GM19193 (cell line): Measurements from ENCODE around the gene CSNK1A1L.

Source experiments
- POLR2A ChIP-seq: IDR thresholded peaks from 4 replicates; pipeline ENCODE4 v1.6.1; 2011; ENCODE audit not compliant: insufficient read depth, insufficient read length; ENCODE audit errors: extremely low read depth

The CSNK1A1L gene

DNA sequence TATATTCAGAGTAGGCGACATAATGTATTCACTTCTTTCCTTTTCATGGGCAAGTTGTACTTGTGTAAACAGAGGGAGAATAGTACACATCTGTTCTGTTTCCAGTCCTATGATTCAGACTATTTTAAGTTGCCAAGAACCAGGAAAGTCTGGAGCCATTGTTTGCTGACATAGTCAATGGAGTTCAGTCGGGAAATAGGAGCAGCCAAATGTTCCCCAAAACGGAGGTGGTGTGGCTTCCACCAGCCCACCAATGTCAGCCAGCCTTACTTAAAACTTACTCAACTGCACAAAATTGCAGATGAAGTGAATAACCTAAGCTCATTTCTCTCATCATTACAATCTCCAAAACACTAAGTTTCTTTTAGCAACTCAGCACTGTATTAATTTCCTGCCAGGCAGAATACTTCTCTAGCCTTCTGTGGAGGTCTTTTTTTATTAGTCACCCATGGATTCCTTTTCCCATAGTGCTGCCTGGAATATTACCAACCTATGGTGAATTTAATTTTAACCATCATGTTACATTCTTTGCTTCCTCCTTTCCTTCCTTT, 22.3 kb upstream of the CSNK1A1L start:
- TF ChIP-seq POLR2A: no peak

DNA sequence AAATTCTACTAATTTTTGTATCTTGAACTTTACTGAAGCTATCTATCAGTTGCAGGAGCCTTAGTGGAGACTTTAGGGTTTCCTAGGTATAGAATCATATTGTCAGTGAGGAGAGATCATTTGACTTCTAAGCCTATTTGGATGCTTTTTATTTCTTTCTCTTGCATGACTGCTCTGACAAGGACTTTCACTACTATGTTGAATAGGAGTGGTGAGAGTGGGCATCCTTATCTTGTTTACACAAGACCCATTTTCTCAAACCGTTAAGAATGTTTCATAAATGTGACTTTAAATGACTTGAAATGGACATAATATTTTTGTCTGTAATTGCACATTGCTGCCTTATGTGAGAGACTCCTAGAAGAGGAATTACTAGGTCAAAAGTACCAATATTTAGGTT, 17.9 kb upstream of the CSNK1A1L start:
- TF ChIP-seq POLR2A: no peak

DNA sequence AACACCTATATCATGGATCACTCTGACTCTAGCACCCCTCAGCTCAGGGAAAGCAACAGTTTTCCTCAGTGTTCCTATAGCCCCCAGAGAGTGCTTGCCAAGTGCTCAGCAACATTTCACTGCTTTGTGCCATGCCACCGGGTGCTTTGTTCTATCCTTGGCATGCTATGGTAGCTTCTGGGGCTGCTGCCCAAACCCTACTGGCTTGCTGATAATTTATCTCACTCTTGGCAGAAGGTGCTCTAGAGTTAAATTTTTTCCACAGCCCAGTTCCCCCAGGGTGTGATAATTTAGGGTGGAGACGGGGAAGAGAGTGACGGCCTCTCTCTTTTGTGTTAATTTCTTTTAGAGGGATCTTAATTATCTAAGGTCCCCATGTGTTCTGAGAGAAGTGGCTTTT, 12.6 kb upstream of the CSNK1A1L start:
- no peak for TF ChIP-seq POLR2A

DNA sequence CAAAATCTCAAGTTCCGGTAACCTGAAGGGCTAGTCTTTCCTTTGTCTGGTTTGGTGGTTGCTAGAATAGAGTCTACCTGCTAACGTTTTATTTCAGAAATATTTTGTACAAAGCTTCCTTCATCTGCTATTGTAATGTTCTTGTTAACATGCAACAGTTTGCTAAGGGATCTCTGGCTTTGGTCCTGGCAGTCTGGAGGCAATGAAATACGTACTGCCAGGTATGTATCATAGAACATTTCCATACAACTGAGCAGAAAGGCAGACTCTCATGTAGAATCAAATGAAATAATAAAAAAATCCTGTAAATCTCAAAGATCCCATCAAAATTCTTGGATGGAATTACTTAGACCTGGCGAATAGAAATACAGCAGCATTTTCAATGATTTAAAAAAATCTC, 8.8 kb upstream of the CSNK1A1L start:
- no peak for TF ChIP-seq POLR2A

DNA sequence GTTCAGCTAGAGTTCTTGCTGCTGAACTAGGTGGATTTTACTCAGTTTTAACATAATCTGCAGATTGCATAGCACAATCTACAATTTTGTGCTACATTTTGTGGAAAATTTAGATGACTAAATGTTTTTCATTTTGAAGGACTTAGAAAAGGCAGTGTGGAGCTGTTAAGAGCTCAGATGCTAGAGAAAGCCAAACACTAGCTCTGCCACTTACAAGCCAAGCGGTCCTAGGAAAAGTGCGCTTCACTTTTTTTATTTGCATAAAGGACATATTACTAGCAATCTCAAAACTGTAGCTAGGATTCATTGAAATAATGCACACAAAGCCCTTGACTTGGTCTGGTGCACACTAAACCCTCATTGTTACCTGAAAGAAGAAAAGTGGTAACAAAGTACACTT, 8.1 kb upstream of the CSNK1A1L start:
- no peak for TF ChIP-seq POLR2A

DNA sequence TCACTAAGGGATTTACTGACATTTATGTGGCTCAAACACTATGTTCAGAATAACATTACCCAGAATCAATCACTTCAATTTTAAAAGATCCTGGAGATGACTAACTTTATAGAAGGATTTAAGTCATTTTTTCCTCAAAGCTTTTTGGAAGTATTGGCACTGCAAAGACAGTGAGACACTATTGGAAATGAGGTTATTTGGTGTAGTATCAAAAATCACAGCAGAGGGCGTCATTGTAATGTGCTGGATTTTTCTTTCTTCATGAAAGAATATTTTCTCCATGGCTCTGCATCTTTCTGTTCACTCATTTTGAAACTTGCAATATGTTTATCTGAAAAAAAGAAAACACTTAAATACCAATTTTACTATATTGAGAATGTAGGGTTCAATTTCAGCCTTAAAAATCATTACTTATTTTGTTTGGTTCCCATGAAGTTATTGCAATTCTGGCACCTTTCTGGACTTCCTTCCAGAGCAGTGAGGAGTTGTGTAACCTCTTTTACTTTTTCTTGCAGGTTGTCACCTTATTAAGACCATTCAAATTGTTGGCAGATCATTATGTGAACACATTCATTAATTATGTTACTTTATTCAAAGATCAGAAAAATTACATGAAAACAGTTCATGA, 3.7 kb upstream of the CSNK1A1L start:
- TF ChIP-seq POLR2A: no peak

DNA sequence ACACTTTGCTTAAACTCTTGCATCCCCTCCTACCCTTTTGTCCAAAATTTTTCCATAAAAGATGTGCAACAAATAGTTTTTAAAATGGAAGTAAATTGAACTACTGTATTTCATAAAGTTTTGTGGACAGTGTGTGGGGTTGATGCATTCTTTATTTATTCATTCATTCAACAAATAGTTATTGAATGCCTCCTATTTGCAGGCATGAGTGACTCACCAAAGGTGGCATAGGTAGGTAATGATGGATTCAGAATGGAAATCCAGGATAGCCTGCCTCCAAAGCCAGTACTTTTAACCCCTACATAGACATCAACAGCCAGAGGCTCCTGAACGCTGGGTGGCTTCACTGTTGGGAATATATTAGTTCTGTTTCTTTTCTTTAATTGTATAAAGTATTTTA, 2.4 kb upstream of the CSNK1A1L start:
- no peak for TF ChIP-seq POLR2A

DNA sequence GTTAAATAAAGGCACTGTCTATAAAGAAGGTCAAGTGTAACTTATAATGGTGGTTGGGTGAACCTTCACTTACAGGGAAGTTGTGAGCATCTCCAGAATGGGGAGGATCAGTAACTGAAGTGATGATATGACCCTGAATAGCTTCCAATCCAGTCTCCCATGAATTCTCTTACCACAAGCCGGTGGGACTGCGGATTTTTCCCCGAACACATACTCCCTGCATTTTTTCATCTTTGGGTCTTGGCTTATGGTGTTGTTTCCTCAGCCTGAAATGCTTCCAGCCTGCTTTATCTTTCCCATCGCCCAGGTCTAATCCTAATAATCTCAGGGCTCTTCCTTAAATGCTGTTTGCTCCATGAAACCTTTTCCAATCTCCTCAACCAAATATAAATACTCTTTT, 2.0 kb upstream of the CSNK1A1L start:
- no peak for TF ChIP-seq POLR2A

DNA sequence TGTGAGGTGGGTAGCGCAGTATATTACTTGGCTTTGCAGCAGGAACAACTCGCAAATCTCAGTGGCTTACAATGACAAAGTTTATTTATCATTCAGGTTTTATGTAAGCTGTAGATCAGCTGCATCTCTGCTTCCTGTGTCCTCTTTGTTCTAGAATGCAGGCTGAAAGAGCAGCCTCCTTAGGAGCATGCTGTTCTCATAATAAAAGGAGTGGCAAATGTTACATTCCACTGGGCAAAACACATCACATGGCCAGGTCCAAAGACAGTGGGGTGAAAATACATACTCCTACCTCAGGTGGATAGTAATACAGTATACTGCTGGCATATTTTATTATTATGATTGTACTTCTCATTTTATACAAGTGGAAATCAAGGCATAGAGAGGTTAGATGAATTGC, 1.2 kb upstream of the CSNK1A1L start:
- no peak for TF ChIP-seq POLR2A

DNA sequence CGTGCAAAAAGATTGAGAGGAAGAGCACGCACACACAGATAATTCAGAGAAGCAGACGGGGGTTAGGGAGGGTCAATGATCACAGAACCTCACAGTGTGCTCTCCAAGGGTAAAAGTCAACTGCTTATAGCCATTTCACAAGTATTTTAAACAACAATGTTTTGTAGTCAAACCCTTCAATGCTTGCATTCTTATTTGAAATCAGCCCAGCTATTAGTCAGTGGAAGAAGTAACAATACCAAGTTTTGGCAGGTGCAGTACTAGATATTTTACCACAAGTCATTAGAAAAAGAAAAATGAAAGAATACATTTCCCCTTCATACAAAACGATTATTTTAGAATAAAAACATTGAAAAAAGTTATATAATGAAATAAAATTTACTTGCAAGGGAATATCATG, 2.6 kb downstream of the CSNK1A1L start:
- TF ChIP-seq POLR2A: no peak

DNA sequence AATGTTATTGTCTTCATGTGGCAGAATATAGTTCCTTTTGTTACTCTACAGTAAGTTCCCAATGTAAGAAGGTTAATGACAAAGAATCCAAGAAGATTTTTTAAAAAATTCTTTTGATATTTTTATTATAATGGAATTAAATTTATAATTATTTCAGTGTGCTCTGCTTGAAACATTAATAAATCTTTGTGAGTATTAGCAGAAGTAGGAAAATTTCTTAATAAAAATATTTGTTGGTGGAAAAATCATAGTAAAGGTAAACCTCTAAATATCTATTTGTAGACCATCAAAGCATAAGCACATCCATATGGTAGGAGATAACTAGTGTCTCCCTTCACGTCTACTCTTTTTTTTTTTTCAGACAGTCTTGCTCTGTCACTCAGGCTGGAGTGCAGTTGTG, 4.3 kb downstream of the CSNK1A1L start:
- TF ChIP-seq POLR2A: no peak

DNA sequence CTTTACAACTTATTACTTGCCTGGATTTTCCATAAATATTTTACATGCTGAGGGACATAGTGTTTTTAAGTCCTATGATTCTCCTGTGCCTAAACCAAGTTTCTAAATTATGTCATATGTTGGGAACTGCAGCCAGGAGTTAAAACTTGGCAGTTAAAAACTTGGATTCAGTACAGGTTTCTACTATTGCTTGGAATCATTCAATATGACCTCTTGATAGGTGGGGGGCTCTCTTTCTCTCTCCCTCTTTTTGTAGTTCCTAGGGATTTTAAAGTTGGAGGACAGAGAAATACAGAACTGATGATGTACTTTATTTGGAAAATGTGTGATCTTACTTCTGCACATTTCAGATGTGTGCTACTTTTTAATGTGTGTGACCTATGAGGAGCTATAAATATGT, 4.7 kb downstream of the CSNK1A1L start:
- TF ChIP-seq POLR2A: no peak

DNA sequence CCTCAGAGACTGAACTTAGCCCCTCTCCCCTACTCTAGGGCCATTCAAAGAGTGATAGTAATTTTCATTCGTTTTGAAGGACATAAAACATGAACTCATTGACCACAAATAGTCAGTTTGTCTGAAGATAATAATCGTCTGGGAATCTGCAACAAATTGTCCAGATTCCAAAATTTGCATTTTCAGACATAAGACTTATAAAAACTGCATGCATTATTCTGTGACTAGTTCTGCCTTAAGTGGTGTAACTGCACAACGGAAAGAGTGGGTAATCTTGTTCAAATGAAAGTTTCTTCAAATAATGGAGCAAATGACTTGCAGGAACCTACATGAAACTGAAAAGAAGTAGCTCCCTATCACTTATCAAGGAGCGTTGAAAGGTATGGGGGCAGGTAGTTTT, 8.4 kb downstream of the CSNK1A1L start:
- TF ChIP-seq POLR2A: no peak

DNA sequence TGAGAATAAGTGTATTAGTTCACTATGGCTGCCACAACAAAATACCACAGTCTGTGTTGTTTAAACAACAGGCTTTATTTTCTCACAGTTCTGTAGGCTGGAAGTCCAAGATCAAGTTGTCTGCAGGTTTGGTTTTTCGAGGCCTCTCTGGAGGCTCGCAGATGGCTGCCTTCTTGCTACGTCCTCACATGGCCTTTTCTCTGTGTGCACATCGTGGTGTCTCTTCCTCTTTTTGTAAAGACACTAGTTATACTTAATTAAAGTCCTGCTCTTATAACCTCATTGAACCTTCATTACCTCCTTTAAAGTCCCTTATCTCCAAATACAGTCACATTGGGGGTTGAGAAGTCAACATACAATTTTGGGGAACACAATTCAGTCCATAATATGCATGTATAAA, 10.6 kb downstream of the CSNK1A1L start:
- TF ChIP-seq POLR2A: no peak

DNA sequence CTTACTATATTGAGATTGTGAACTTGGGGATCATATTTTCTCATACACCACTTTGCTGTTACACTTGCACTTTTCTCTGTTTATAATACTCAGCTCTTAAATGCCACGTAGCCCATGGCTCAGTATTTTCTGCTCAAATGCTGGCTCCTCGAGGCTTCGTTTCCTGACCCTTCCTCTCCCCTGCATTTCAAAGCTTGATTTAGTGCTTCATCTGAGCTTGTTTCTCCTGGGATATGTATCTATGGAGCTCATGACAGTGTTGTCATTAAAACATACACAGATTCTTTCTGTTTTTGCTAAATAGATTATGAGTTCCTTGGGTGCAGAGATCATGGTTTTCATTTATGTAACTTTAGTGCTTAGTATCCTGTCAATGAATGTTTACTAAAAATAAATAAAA, 11.4 kb downstream of the CSNK1A1L start:
- no peak for TF ChIP-seq POLR2A

DNA sequence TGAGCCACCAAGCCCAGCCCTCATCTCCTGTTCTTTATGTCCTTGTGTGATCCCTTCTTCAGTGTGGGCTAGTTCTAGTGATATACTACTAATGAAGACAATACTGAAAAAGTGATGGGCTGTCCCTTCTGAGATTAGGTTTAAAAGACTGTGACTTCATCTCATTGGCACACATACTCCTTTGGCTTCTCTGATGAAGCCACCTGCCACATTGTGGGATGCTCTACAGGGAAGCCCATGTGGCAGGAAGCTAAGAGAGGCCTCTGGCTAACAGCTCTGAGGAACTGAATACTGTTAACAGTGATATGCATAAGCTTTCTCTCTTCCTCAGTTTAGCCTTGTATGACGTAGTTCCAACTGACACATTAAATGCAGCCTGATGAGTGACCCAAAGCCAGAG, 13.6 kb downstream of the CSNK1A1L start:
- TF ChIP-seq POLR2A: no peak

DNA sequence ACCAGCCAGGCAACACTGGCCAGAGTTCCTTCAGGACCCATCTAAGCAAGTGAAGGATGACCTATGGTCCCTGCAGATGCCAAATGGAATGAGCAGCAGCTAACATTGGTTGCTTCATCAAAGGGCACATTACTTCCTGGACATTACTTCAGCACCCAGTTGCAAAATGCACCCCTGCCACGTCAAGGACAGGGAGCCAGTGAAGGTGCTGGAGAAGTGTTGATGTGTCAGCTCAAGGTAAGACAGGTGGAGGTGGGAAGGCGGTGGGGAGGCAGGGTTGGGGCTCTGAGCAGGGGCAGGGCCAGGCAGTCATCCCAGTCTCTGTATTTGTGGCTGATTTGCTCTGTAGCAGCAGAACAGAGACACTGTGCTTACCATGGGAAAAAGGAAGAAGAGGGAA, 14.6 kb downstream of the CSNK1A1L start:
- TF ChIP-seq POLR2A: no peak
